Jurkat, Clone E6-1 (cell line): Measurements from ENCODE around the gene PARM1.

ENCODE experiments used
- DNase-seq: peaks from one replicate; pipeline ENCODE4 v3.0.0-alpha.2; 2011; ENCODE audit warnings: low read depth, low spot score
- H3K4me3 ChIP-seq: 2 replicates; pipeline ENCODE4 v1.5.1; 2011; ENCODE audit warnings: mild to moderate bottlenecking, low read length, control low read depth, moderate library complexity

The PARM1 gene

GRCh38 chr4:75053352-75053751 lies 120.4 kb downstream of the PARM1 start:
- no peak for DNase-seq
- H3K4me3 ChIP-seq, result no peak overlapping the region

GRCh38 chr4:75054078-75054477 lies 121.2 kb downstream of the PARM1 start:
- DNase-seq, result no peak
- no peak overlapping the region for H3K4me3 ChIP-seq

DNA sequence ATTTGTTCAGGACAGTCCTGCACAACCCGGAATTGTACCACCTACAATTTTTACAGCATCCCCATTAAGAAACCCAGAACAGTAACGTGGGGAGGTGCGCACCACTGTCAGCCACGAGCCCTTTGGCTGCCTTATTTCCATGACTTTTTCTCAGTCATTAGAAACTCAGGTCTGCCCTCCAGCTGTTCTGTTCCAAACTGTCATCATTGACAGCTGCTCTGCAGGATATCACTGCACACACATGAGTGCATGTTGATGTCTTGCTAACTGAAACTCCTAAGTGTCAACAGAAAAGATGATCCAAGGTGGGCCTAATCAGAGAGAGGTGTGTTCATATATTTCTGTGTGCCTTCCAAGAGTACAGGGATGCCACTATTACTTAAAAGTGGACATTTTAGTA lies 123.4 kb downstream of the PARM1 start:
- DNase-seq, result no peak
- H3K4me3 ChIP-seq, result no peak overlapping the region

GRCh38 chr4:75057369-75057768 lies 124.5 kb downstream of the PARM1 start:
- no peak for DNase-seq
- no peak overlapping the region for H3K4me3 ChIP-seq

- H3K4me3 ChIP-seq, result no peak overlapping the region
- DNase-seq, result no peak
Measured at GRCh38 chr4:75058486-75058885, 125.6 kb downstream of the PARM1 start.

GRCh38 chr4:75063433-75063832 lies 130.5 kb downstream of the PARM1 start:
- no peak for DNase-seq
- no peak overlapping the region for H3K4me3 ChIP-seq

- H3K4me3 ChIP-seq, result no peak overlapping the region
- no peak for DNase-seq
Measured at GRCh38 chr4:75065909-75066308, 133.0 kb downstream of the PARM1 start.

- H3K4me3 ChIP-seq, result no peak overlapping the region
- DNase-seq, result no peak
Measured at GRCh38 chr4:75069493-75070074, 136.7 kb downstream of the PARM1 start.

DNA sequence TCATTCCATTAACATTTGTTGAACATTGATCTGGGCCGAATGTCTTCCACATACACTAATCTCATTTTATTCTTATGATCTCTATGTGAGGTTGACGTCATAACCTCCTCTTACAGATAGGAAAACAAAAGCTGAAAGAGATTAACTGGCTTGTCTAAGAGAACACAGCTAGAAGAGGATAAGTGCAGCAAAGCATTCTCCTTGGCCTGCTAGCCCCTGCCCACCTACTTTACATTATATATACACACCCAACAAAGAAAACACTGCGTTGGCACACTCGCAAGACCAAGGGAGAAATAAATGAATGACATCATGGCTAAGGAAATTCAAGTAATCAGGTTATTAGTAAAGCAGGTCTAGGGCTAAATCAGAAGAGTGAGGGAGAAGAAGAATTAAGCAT lies 138.4 kb downstream of the PARM1 start:
- no peak for DNase-seq
- no peak overlapping the region for H3K4me3 ChIP-seq

GRCh38 chr4:75080888-75081287 lies 148.0 kb downstream of the PARM1 start:
- no peak for DNase-seq
- no peak overlapping the region for H3K4me3 ChIP-seq

- H3K4me3 ChIP-seq, result no peak overlapping the region
- no peak for DNase-seq
Measured at GRCh38 chr4:75081561-75081960, 148.6 kb downstream of the PARM1 start.

DNA sequence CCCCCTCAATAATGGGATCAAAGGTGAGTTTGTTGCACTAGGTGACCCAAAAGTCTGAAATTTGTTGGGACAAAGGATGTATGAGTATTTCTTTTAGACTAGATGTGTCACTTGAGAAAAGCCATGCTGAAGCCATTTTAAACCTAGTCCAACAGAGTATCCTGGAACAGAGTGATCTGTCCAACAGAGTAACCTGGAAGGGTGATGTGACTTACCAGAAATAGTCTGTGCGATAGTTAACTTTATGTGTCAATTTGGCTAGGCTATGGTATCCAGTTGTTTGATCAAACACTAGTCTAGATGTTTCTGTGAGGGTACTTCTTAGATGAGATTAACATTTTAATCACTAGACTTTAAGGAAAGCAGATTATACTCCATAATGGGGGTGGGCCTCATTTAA lies 154.5 kb downstream of the PARM1 start:
- no peak for DNase-seq
- H3K4me3 ChIP-seq, result no peak overlapping the region

DNA sequence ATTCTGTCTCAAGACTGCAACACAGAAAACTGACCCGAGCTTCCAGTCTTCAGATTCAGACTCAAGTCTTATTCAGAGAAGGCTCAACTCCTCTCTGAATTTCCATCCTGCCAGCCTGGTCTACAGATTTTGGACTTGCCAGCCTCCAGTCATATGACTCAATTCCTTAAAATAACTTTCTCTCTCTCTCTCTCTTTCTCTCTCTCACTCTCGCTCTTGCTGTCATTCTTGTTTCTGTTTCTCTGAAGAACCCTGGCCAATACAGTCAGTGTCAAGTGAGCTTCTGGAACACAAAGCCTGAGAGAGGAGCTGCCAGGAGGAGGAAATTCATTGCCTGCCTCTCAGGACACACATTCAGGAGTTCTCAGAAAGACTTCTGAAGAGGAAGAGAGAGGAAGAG lies 154.9 kb downstream of the PARM1 start:
- DNase-seq, result no peak
- H3K4me3 ChIP-seq, result no peak overlapping the region

DNA sequence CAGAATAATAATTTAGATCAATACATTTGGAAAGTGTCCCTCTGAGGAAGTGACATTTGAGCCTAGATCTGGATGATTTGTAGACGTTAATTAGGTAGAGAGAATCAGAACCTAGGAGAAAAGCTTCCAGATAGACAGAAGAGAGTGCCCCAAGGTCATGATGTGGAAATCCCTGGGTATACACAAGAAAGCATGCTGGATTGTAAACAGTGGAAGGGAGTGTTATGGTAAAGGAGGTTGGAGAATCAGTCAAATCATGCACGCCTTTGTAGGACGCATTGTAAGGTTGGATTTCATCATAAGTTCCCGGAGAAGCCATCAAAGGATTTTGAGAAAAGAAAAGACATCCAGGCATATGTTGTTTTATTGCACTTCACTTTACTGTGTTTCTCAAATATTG lies 156.3 kb downstream of the PARM1 start:
- DNase-seq, result no peak

DNA sequence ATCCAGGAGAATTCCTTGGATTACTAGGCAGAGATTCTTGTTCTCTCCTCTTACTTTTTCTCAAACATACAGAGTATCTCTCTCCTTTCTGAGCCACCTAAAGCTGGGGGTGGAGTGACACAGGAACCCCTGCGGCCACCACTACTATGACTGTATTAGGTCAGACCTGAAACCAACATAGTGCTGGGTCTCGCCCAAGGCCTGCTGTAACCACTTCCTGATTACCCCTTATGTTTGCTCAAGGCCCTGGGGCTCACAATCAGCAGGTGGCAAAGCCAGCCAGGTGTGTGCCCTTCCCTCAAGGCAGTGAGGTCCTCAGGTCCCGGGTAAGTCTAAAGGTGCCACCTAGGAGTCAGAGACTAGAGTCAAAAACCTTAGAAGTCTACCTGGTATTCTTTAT lies 166.4 kb downstream of the PARM1 start:
- DNase-seq, result no peak
- no peak overlapping the region for H3K4me3 ChIP-seq

More for the DNA sequence above, 156.3 kb downstream of the PARM1 start:
- no peak overlapping the region for H3K4me3 ChIP-seq
